Measurements from ENCODE around the gene ATM.
A peak's percentile ranks its signal among the peaks of the same experiment; 100 is the strongest.

Gene ATM

DNA sequence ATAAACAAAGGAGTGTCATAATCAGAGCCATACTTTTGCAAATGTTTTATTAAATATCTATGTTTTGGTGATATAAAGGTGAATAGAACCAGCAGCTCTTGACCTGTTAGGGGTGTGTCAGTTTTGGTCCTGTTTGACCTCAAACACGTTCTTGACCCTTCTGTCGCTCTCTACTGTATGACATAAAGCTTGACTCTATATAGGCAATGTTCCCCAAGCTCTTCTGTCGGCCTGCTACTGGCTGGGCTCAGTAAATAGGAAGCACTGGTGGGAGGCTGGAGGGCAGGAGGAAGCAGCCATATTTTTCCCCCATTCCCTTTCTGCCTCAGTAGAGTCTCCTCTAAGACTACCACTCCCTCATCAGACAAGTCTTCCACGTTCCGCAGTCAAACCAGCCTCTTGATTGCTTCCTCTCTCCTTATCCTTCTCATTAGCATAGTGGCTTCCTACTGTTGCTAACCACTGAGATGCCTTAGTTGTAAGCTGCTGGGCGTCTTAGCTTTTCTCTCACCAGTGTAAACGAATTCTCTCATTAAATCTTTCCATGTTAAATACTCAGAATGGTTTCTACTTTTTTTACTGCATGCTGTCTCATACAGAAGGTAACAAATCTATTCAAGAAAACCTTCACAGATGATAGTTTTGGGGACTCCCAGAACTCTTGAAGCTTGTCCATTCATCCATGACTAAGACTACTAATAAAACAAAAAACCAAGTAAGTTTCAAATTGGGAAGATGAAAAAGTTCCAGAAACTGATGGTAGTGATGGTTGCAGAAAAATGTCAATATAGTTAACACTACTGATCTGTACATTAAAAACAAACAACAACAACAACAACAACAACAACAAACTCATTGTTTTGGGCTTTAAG lies 3.7 kb upstream of the ATM start:
- Histone ChIP-seq H3K27ac (no peak overlapping the region), H3K4me3 (no peak overlapping the region)

DNA sequence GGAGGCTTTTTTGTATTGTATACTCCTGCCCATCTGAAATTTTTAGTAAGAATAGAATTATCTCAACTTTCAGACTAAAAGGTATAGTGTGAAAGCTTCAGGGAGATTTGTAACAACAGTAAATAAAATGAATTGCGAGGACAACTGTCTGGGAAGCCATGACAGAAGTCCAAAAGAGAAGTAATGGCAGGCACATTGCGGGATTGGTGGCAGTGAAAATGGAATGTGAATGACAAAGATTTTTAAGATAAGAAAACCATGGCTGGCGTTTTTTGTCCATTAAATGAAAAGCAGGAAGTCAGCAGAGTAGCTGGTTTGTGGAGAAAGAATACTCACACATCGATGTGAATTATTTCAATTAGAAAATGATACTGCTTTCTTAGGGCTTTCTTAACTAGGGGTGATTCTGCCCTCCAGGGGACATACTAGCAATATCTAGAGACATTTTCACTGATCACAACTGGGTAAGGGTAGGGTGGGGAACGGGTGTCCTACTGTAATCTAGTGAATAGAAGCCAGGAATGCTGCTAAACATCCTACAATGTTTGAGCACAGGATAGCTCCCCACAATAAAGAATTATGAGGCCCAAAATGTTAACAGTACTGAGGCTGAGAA lies 2.0 kb upstream of the ATM start:
- peak overlapping the region; percentile 34 to 90 (median 70) for H3K4me3 ChIP-seq
- H3K27ac ChIP-seq = peak overlapping the region in 11 of 21 experiments; percentile 44 to 98 (median 93)

DNA sequence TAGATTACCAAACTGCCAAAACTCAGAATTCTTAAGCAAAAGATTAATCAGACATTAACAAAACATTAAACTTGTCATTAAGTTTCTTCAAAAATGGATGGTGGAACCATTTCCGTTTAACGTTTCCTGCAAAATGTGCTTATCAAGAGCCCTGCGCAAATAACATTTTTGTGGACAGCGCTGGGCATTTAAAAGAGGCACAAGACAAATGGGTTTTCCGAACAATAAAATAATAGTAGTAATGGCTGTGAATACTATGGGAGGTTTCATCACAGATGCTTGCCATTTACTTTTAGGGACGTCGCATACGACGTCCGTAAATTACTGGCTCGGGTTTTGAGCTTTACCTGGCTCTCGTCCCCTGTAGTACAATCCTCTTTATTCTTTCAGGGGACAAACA lies 1.5 kb upstream of the ATM start:
- Histone ChIP-seq H3K4me3 (peak overlapping the region; percentile 34 to 90 (median 70)), H3K27ac (peak overlapping the region in 18 of 21 experiments; percentile 1 to 98 (median 93))

DNA sequence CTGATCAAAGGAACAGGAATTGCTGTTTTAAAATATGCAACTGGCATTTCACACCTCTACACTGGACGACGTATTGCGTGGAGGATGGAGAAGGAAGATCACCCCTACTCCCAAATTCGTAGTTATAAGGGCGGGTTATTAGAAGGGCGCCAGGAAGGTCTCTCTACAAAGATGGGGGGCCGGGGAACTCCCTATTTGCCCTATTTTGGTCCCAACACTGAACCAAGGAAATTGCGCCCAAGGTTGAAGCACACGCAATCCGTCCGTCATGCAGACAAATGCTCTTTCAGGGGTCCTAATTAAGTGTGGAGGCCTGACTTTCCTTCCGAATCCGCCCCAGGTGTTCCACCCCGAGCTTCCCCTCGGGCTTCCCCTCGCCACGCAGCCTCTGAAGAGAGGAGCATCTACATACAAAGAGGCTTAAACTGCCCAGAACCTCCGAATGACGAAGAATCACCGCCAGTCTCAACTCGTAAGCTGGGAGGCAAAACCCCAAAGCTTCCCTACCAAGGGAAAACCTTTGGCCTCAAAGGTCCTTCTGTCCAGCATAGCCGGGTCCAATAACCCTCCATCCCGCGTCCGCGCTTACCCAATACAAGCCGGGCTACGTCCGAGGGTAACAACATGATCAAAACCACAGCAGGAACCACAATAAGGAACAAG lies 825 bp upstream of the ATM start:
- H3K27ac ChIP-seq = peak overlapping the region; percentile 1 to 98 (median 92)
- H3K4me3 ChIP-seq = peak overlapping the region; percentile 34 to 90 (median 70)

DNA sequence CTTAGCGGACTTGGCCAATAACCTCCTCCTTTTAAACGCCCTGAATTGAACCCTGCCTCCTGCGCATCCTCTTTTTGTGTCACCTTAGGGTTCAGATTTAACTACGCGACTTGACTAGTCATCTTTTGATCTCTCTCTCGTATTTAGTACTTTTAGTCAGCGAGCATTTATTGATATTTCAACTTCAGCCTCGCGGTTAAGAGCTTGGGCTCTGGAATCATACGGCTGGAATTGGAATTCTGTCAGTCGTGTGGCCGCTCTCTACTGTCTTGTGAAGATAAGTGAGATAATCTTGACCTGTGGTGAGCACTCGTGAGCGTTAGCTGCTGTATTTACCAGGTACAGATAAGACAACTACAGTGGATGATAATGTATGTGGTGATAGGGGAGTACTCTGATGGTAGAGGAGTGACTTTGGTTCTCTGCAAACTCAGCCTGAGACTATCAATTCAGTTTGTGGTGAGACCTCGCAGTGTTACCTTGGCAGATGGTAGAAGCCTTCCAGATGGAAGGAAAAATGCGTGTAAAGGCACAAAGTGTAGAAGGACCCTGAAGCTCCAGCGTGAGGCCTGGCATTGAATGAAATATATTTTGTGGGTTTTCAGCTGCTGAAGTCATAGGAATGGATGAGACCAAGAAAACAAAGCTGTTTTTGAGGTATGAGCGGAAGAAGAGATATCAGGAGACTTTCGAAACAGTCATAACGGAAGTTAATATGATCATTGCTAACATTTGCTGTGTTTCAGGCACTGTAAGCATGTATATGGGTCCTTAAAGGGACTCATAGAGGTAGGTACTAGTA lies 682 bp downstream of the ATM start:
- peak overlapping the region; percentile 45 to 98 (median 92) for H3K27ac ChIP-seq
- H3K4me3 ChIP-seq = peak overlapping the region; percentile 34 to 90 (median 70)

DNA sequence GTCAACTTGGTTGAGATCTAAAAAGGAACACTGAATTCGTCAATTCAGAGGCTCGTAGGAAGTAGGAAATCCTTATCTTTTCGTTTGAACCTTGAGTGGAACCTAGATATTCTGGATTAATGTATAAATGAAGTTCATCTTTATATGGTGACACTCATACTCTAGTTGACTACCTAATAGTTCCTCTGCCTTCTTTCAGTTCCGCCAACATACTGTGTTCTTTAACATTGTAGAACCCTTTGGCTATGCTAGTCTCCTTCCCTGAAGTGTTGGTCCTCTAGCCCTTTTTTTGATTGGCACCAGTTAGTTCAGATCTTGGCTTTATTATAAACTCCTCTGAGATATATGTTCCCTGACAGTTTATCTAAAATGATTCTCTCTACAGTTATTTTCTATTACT lies 1.5 kb downstream of the ATM start:
- Histone ChIP-seq H3K4me3 (peak overlapping the region; percentile 4 to 90 (median 70)), H3K27ac (peak overlapping the region in 19 of 21 experiments; percentile 84 to 98 (median 93))

DNA sequence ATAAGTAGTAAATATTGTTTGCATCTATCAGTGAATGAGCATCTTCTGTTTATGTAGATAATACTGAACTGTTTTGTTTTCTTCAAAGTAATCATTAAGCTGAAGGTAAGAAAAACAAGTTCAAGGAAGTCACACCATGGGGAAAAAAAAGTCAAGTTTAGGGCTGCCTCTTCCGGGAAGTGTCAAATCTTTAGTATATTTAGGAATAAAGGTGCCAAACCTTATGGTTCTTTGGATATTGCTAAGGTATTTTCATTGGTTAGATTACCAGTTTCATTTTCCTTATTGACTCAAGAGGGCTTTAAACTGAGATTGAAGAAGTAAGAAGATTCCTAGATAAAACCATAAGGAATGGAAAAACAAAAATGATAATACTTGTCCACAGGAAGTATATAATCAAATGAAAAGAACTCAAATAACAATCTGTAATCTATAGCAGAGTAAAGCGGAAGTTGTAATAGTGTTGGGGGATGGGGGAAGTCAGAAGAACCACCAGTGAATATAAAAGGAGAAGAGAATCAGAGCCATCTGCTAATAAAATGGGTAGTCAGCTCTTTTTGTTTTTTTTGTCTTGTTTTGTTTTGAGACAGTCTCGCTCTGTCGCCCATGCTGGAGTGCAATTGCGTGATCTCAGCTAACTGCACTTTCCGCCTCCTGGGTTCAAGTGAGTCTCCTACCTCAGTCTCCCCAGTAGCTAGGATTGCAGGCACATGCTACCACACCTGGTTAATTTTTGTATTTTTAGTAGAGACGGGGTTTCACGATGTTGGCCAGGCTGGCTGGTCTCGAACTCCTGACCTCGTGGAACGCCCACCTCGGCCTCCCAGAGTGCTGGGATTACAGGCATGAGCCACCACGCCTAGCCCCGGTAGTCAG lies 2.3 kb downstream of the ATM start:
- peak overlapping the region; percentile 4 to 90 (median 70) for H3K4me3 ChIP-seq
- peak overlapping the region in 15 of 21 experiments; percentile 18 to 98 (median 93) for H3K27ac ChIP-seq

DNA sequence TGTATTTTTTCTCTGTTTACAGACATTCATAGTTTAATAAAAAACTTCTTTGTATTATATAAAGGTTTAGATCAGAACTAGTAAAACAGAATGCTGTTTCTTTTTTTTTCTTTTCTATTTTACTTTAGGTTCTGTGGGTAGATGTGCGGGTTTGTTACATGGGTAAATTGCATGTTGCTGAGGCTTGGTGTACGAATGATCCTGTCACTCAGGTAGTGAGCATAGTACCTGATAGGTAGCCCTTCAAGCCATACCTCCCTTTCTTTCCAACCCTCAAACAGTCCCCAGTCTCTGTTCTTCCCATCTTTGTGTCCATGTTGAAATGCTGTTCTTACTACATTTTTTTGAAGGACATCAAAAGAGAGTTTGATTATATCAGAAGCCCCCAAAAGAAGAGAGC lies 3.2 kb downstream of the ATM start:
- Histone ChIP-seq H3K27ac (peak overlapping the region in 13 of 21 experiments; percentile 8 to 98 (median 93)), H3K4me3 (peak overlapping the region in 1 of 7 experiments; percentile 15)

DNA sequence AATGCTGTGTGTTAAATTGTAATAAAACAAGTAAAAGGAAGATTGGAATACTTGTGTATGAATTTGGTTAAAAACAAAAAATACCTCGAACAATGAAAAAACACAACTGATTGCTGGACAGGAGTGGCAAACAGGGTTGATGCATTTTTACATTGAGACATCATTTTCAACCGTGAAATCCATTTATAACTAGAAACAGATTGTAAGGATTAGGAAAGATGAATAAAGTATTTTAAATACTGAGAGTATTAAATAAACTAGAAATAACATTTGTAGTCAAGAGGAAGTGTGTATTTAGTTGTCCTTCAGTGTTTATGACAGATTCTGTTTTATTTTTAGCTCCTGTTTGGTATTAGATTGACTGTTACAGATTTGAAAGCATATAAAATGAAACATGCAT lies 5.4 kb downstream of the ATM start:
- Histone ChIP-seq H3K27ac (peak overlapping the region in 1 of 21 experiments; percentile 98), H3K4me3 (no peak overlapping the region)

DNA sequence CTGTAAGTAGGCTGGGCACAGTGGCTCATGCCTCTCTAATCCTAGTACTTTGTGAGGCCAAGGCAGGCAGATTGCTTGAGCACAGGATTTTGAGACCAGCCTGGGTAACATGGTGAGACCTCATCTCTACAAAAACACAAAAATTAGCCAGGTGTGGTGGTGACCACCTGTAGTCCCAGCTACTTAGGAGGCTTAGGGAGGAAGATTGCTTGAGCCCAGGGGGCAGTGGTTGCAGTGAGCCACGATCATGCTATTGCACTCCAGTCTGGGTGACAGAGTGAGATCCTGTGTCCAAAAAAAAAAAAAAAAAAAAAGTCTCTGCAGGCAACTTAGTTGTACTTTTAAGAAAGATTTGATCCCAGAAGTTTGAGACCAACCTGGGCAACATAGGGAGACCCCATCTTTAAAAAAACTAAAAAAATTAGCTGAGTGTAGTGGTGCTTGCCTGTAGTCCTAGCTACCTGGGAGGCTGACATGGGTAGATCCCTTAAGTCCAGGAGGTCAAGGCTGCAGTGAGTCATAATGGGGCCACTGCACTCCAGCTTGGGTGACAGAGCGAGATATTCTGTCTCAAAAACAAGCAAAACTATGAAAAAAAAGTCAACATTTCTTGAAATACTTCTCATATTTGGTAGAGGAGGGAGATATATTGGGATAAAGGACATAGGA lies 10.5 kb downstream of the ATM start:
- no peak overlapping the region for H3K4me3 ChIP-seq
- peak overlapping the region in 1 of 21 experiments; percentile 8 for H3K27ac ChIP-seq

DNA sequence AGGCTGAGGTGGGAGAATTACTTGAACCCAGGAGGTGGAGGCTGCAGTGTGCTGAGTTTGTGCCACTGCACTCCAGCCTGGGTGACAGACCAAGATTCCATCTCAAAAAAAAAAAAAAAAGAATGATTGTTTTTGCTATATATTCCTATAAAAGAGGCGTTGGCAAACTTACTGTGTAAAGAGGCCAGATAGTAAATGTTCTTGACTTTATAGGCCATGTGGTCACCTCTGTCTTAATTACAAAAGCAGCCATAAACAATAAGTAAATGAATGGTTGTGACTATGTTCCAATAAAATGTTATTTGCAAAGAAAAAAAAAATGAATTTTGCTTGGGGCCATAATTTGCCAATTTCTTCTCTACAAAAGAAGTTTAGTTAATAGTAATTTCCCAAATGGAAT lies 12.3 kb downstream of the ATM start:
- H3K27ac ChIP-seq = peak overlapping the region in 2 of 21 experiments; percentile 63 to 85
- no peak overlapping the region for H3K4me3 ChIP-seq

DNA sequence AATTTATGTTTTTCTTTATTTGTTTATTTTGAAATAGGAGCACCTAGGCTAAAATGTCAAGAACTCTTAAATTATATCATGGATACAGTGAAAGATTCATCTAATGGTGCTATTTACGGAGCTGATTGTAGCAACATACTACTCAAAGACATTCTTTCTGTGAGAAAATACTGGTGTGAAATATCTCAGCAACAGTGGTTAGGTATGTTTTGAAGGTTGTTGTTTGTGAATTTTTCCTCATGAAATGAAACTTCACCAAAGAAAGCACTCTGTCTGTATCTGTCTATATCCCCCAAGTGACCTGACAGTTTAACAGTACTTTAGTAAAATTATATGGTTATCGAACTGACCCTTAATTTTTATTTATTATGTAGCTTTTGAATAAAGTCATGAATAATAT lies 12.8 kb downstream of the ATM start:
- Histone ChIP-seq H3K4me3 (no peak overlapping the region), H3K27ac (peak overlapping the region in 4 of 21 experiments; percentile 63 to 85 (median 68))

DNA sequence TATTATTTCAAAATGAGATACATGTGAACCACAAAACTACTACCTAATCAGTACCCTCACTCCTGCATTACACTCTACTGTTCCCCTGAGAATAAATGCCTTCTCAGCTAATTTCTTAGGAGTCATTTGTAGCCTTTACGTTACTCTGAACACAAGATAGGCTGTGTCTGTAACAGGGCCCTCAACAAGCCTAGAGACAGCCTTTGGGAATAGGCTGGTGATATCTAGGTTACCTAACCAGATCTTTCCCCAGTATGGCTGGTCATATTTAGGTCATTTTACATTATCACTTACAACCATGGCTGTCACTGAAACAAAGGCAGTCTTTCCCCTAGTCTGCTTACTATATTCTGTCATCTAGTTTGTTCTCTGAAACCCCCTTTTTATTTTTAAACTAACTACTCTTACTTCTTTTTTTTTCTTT lies 14.2 kb downstream of the ATM start:
- H3K4me3 ChIP-seq = no peak overlapping the region
- peak overlapping the region in 8 of 21 experiments; percentile 22 to 85 (median 36) for H3K27ac ChIP-seq

DNA sequence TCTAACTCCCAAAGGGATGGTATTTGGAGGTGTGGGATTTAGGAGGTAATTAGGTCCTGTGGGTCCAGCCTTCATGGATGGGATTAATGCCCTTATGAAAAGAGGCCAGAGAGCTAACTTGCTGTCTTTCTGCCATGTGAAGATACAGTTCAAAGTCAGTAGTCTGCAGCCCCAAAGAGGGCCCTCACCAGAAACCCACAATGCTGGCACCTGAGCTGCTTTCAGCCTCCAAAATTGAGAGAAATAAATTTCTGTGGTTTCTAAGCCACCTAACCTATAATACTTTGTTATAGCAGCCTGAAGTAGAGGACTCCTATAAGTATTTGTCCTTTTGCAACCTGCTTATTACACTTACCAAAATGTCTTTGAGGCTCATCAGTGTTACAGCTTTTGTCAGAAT lies 16.2 kb downstream of the ATM start:
- peak overlapping the region in 4 of 21 experiments; percentile 7 to 85 (median 34) for H3K27ac ChIP-seq

DNA sequence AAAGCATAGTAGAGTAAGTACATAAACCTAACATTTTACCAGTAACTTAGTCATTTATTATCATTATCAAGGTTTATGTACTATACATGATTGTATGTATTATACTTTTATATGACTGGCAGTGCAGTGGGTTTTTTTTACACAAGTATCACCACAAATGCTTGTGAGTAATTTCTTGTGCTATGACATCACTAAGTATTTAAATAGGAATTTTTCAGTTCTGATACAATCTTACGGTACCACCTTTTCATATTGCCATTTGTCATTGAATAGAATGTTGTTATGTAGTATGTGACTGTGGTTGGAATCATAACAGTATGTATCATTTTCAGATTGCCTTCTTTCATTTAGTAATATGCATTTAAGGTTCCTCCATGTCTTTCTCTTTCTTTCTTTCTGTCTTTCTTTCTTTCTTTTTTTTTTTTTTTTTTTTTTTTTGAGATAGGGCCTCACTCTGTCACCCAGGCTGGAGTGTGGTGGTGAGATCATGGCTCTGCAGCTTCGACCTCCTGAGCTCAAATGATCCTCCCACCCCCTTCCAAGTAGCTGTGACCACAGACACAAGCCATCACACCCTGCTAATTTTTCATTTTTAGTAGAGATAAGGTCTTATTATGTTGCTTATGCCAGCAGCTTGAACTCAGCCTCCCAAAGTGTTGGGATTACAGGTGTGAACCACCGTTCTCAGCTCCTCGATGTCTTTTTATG lies 18.6 kb downstream of the ATM start:
- Histone ChIP-seq H3K4me3 (no peak overlapping the region), H3K27ac (peak overlapping the region in 1 of 21 experiments; percentile 31)

More for the DNA sequence above, 16.2 kb downstream of the ATM start:
- no peak overlapping the region for H3K4me3 ChIP-seq

DNA sequence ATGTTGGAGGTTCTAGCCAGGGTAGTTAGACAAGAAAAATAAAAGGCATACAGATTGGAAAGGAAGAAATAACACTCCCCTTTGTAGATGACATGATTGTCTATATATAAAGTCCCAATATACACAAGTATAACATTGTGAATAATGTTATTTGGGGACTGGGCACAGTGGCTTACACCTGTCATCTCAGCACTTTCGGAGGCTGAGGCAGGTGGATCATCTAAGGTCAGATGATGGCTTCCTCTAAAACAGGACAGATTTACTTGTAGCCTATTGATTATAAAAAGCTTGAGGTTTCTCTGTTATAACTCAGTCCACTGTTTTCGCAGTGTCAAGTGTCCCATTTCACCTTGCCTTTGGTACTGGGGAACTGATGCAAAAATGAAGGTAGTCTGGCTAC lies 19.6 kb downstream of the ATM start:
- Histone ChIP-seq H3K4me3 (no peak overlapping the region), H3K27ac (peak overlapping the region in 1 of 21 experiments; percentile 31)

DNA sequence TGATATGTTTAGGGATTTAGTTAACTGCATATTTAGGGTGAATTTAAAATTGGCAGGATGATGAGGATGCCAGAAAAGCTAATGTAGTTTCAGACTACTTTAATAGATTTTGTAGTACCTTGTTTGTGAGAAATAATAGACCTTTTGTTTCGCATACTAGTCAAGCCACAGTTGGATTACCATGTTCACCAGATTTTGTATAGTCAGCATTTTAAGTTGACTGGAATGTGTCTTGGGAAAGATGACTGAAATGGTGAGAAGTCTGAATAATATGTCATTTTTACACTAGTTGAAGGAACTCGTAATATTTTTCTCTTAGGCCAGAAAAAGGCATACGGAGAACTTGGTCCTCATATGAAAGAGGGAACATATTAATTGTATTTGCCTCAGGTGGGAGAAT lies 23.4 kb downstream of the ATM start:
- no peak overlapping the region for H3K4me3 ChIP-seq
- no peak overlapping the region for H3K27ac ChIP-seq
